Mononuclear cell (primary cell): Measurements from ENCODE around the gene INPP5A. TPM values are rescaled to one million over a fixed set of nuclear protein-coding genes. Genes with fewer than 3 reads are reported as not detected.
"Not testable (repeated sequence)": the region's sequence is repeated elsewhere in the genome, so short reads cannot be mapped to it uniquely, and the experiment has no call there.

Source experiments
- H3K27me3 ChIP-seq: 2 replicates; pipeline ENCODE4 v1.6.0; 2011; ENCODE audit warnings: low read length, control low read depth; ENCODE audit not compliant: insufficient read depth
- H3K4me1 ChIP-seq: 2 replicates; pipeline ENCODE4 v1.5.1; 2011; ENCODE audit warnings: mild to moderate bottlenecking, low read length, control low read depth; ENCODE audit not compliant: insufficient read depth
- H3K4me3 ChIP-seq: 2 replicates; pipeline ENCODE4 v1.5.1; 2011; ENCODE audit warnings: mild to moderate bottlenecking, low read length, moderate library complexity
- H3K9me3 ChIP-seq: 2 replicates; pipeline ENCODE4 v1.5.1; 2011; ENCODE audit warnings: low read depth, mild to moderate bottlenecking, control low read depth, low read length
- total RNA-seq: library from RNA; depleted of rRNA; stranded (reverse); fragments of >200 nt; gene quantifications from one replicate; pipeline ENCODE4 v1.2.3, GENCODE V29; 2012

Gene INPP5A
- total RNA-seq, 1 donor, result 18.6 TPM

- no peak overlapping the region for H3K4me3 ChIP-seq
Measured at GRCh38 chr10:132570265-132570664, 32.7 kb downstream of the INPP5A start.

GRCh38 chr10:132570771-132571649, 33.4 kb downstream of the INPP5A start:
- peaks cover 48% of the 10 kb centered on the region for H3K4me1 ChIP-seq
- no peaks in the 10 kb centered on the region for H3K27me3 ChIP-seq
- no peaks in the 10 kb centered on the region for H3K9me3 ChIP-seq
- H3K4me3 ChIP-seq, result no peak overlapping the region

More at GRCh38 chr10:132570265-132570664, 32.7 kb downstream of the INPP5A start:
- no peaks in the 10 kb centered on the region for H3K9me3 ChIP-seq
- H3K27me3 ChIP-seq, result no peaks in the 10 kb centered on the region
- peaks cover 41% of the 10 kb centered on the region for H3K4me1 ChIP-seq

GRCh38 chr10:132571650-132572544, 34.3 kb downstream of the INPP5A start:
- peaks cover 57% of the 10 kb centered on the region for H3K4me1 ChIP-seq
- no peaks in the 10 kb centered on the region for H3K27me3 ChIP-seq
- H3K9me3 ChIP-seq, result no peaks in the 10 kb centered on the region
- no peak overlapping the region for H3K4me3 ChIP-seq

- H3K27me3 ChIP-seq, result no peaks in the 10 kb centered on the region
- H3K9me3 ChIP-seq, result no peaks in the 10 kb centered on the region
- peaks cover 59% of the 10 kb centered on the region for H3K4me1 ChIP-seq
- no peak overlapping the region for H3K4me3 ChIP-seq
Measured at GRCh38 chr10:132572545-132572937, 35.0 kb downstream of the INPP5A start.

GRCh38 chr10:132572946-132573345, 35.4 kb downstream of the INPP5A start:
- not testable (repeated sequence) for H3K9me3 ChIP-seq, H3K4me3 ChIP-seq, H3K27me3 ChIP-seq
- peaks cover 63% of the 10 kb centered on the region for H3K4me1 ChIP-seq

- Histone ChIP-seq H3K4me1 (peaks cover 68% of the 10 kb centered on the region), H3K4me3 (no peak overlapping the region), H3K9me3 (no peaks in the 10 kb centered on the region), H3K27me3 (no peaks in the 10 kb centered on the region)
Measured at GRCh38 chr10:132574288-132574687, 36.7 kb downstream of the INPP5A start.

- Histone ChIP-seq H3K27me3 (no peaks in the 10 kb centered on the region), H3K9me3 (no peaks in the 10 kb centered on the region), H3K4me3 (no peak overlapping the region), H3K4me1 (peaks cover 74% of the 10 kb centered on the region)
Measured at GRCh38 chr10:132574783-132575319, 37.3 kb downstream of the INPP5A start.

- Histone ChIP-seq H3K4me3 (no peak overlapping the region), H3K4me1 (peaks cover 74% of the 10 kb centered on the region), H3K9me3 (no peaks in the 10 kb centered on the region), H3K27me3 (no peaks in the 10 kb centered on the region)
Measured at GRCh38 chr10:132575320-132576201, 38.0 kb downstream of the INPP5A start.

GRCh38 chr10:132576671-132577349, 39.2 kb downstream of the INPP5A start:
- Histone ChIP-seq H3K4me3 (no peak overlapping the region), H3K4me1 (peaks cover 61% of the 10 kb centered on the region), H3K27me3 (no peaks in the 10 kb centered on the region), H3K9me3 (no peaks in the 10 kb centered on the region)

- Histone ChIP-seq H3K4me1 (peaks cover 55% of the 10 kb centered on the region), H3K9me3 (no peaks in the 10 kb centered on the region), H3K27me3 (no peaks in the 10 kb centered on the region), H3K4me3 (no peak overlapping the region)
Measured at GRCh38 chr10:132577350-132578003, 39.9 kb downstream of the INPP5A start.

GRCh38 chr10:132578287-132578951, 40.8 kb downstream of the INPP5A start:
- Histone ChIP-seq H3K27me3 (no peaks in the 10 kb centered on the region), H3K4me3 (no peak overlapping the region), H3K9me3 (no peaks in the 10 kb centered on the region), H3K4me1 (peaks cover 50% of the 10 kb centered on the region)

- Histone ChIP-seq H3K9me3 (no peaks in the 10 kb centered on the region), H3K4me3 (no peak overlapping the region), H3K27me3 (no peaks in the 10 kb centered on the region), H3K4me1 (peaks cover 49% of the 10 kb centered on the region)
Measured at GRCh38 chr10:132579027-132579859, 41.7 kb downstream of the INPP5A start.
